MM.1S (cell line): ENCODE measurements around the gene NACAD.

Experiments used
- DNase-seq: peaks from one replicate; pipeline ENCODE4 v3.0.0-alpha.2; 2015
- H2AFZ ChIP-seq: fragments of 300-600 bp; sonication (generic); 2 replicates; pipeline ENCODE4 v1.6.0; 2016; ENCODE audit warnings: antibody characterized with exemption, low read length
- H3F3A ChIP-seq: fragments of 300-600 bp; sonication (generic); 2 replicates; pipeline ENCODE4 v1.6.1; 2016; ENCODE audit warnings: mild to moderate bottlenecking, antibody characterized with exemption, low read length, moderate library complexity, mixed read lengths; ENCODE audit not compliant: insufficient read depth
- H3K27ac ChIP-seq: fragments of 300-600 bp; sonication (generic); 2 replicates; pipeline ENCODE4 v1.5.1; 2016; ENCODE audit warnings: mild to moderate bottlenecking, low read length
- H3K27me3 ChIP-seq: fragments of 300-600 bp; sonication (generic); replicated peaks from 2 replicates; pipeline ENCODE4 v1.6.0; 2016; ENCODE audit warnings: low read length; ENCODE audit not compliant: insufficient read depth
- H3K36me3 ChIP-seq: fragments of 300-600 bp; sonication (generic); replicated peaks from 2 replicates; pipeline ENCODE4 v1.6.1; 2016; ENCODE audit warnings: mild to moderate bottlenecking, low read length, mixed read lengths; ENCODE audit not compliant: insufficient read depth
- H3K4me1 ChIP-seq: fragments of 300-600 bp; sonication (generic); 2 replicates; pipeline ENCODE4 v1.6.1; 2016; ENCODE audit warnings: low read length, mixed read lengths
- H3K4me2 ChIP-seq: fragments of 300-600 bp; sonication (generic); 2 replicates; pipeline ENCODE4 v1.6.0; 2016; ENCODE audit warnings: low read depth, low read length
- H3K4me3 ChIP-seq: fragments of 300-600 bp; sonication (generic); 2 replicates; pipeline ENCODE4 v1.5.1; 2016; ENCODE audit warnings: low read length, mixed read lengths
- H3K79me2 ChIP-seq: fragments of 300-600 bp; sonication (generic); 2 replicates; pipeline ENCODE4 v1.6.1; 2016; ENCODE audit warnings: mixed run types, low read length, mixed read lengths
- H3K9ac ChIP-seq: fragments of 300-600 bp; sonication (generic); 2 replicates; pipeline ENCODE4 v1.6.1; 2016; ENCODE audit warnings: low read length, mixed read lengths
- H3K9me2 ChIP-seq: fragments of 300-600 bp; sonication (generic); replicated peaks from 2 replicates; pipeline ENCODE4 v1.6.1; 2016; ENCODE audit warnings: mild to moderate bottlenecking, low read length, mixed read lengths; ENCODE audit not compliant: insufficient read depth
- H3K9me3 ChIP-seq: fragments of 300-600 bp; sonication (generic); replicated peaks from 2 replicates; pipeline ENCODE4 v1.6.1; 2016; ENCODE audit warnings: mild to moderate bottlenecking, low read length, mixed read lengths; ENCODE audit not compliant: insufficient read depth
- H4K20me1 ChIP-seq: fragments of 300-600 bp; sonication (generic); 2 replicates; pipeline ENCODE4 v1.6.1; 2016; ENCODE audit warnings: mild to moderate bottlenecking, low read length, moderate library complexity, mixed read lengths; ENCODE audit not compliant: insufficient read depth
- EZH2 ChIP-seq: fragments of 300-600 bp; sonication (generic); optimal IDR thresholded peaks from 2 replicates; pipeline ENCODE3; 2017; ENCODE audit warnings: low read depth, mild to moderate bottlenecking, antibody characterized with exemption, low read length, mixed read lengths
- EZH2phosphoT487 ChIP-seq: fragments of 300-600 bp; sonication (generic); IDR thresholded peaks from 2 replicates; pipeline ENCODE4 v1.6.1; 2018; ENCODE audit warnings: antibody characterized with exemption, low read length
- TF ChIP-seq, protein P1 (sequence below): fragments of 300-600 bp; sonication (generic); IDR thresholded peaks from 2 replicates; pipeline ENCODE4 v1.5.1; 2016; ENCODE audit warnings: antibody characterized with exemption, low read length, mixed read lengths

NACAD gene

DNA sequence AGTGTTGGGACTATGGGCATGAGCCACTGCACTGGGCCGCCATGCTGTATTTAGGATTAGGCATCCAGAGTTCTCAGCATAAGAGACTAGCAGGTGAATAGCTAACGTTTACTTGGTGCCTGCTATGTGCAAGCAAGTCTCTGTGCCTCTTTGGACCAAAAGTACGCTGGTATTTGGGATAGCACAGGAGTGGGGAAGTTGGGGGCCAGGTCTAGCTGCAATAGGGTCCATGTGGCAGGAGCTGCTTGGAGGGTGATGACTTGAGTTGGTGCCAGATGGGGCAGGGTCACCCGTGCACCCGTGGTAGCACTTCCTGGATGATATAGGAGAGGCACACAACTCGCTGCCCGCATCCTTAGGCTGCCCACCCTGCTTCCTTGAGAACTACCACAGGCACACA lies 22.4 kb downstream of the NACAD start:
- Histone ChIP-seq H3K4me1 (no peaks in the 10 kb centered on the region), H3K79me2 (peaks cover 92% of the 10 kb centered on the region), H3K4me2 (no peak overlapping the region), H3K9me2 (no peaks in the 10 kb centered on the region), H3K27ac (no peak overlapping the region), H3F3A (no peaks in the 10 kb centered on the region), H4K20me1 (peaks cover 16% of the 10 kb centered on the region; the same call in 1 of the 2 replicates), H3K27me3 (no peaks in the 10 kb centered on the region), H3K9ac (no peak overlapping the region), H3K4me3 (no peak overlapping the region), H2AFZ (no peak overlapping the region), H3K9me3 (no peaks in the 10 kb centered on the region), H3K36me3 (peaks cover 17% of the 10 kb centered on the region)
- DNase-seq: no peak
- TF ChIP-seq, protein P1, sequence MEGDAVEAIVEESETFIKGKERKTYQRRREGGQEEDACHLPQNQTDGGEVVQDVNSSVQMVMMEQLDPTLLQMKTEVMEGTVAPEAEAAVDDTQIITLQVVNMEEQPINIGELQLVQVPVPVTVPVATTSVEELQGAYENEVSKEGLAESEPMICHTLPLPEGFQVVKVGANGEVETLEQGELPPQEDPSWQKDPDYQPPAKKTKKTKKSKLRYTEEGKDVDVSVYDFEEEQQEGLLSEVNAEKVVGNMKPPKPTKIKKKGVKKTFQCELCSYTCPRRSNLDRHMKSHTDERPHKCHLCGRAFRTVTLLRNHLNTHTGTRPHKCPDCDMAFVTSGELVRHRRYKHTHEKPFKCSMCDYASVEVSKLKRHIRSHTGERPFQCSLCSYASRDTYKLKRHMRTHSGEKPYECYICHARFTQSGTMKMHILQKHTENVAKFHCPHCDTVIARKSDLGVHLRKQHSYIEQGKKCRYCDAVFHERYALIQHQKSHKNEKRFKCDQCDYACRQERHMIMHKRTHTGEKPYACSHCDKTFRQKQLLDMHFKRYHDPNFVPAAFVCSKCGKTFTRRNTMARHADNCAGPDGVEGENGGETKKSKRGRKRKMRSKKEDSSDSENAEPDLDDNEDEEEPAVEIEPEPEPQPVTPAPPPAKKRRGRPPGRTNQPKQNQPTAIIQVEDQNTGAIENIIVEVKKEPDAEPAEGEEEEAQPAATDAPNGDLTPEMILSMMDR: no peak
- TF ChIP-seq EZH2phosphoT487: no peak
- TF ChIP-seq EZH2: no peak

DNA sequence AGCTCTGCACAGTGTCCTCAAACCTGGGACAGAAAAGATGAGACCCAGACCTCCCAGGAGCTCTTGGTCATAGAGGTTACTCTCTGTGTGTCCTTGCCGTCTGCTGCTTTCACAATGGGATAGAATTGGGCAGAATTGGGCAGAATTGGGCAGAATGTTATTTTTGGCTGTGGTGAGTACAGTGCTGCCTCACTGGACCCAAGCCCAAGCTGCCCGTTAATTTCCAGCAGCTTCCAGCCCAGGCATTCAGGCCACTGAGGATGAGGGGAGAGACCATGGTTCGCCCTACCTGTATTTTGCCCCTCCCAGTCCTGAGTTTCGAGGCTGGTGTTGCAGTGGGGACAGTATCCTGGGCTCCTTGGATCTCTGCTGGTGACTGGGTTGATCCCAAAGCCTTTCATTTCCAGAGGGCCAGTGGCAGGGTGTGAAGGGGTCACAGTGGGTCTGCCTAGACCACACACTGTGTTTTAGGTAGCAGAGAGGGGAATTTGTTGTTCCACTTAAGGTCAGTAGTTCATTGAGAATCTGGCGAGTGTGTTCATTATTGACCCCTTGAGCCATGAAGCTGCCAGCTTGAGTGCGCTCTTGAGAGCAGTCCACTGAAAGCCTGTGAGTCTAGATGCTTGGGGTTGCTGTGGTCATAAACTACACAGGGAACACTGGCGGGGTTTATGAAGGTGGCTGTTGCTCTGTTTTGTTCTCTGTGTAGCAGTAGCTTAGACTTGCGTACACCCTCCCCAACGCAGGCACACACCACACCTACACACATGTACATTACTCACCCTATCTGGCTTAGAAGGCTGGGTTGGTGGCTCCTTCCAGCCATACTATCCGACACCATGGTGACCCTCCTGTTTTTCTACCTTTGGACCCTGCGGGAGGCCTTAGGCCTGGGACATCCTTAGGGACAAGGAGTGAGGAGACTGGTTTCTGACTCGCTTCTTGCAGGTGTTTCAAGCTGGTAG lies 23.5 kb downstream of the NACAD start:
- Histone ChIP-seq H3F3A (no peaks in the 10 kb centered on the region), H3K79me2 (peaks cover 94% of the 10 kb centered on the region), H3K9ac (no peak overlapping the region), H3K9me2 (no peaks in the 10 kb centered on the region), H3K4me1 (no peaks in the 10 kb centered on the region), H2AFZ (no peak overlapping the region), H3K27ac (no peak overlapping the region), H3K27me3 (no peaks in the 10 kb centered on the region), H3K4me3 (no peak overlapping the region), H3K4me2 (no peak overlapping the region), H4K20me1 (peaks cover 24% of the 10 kb centered on the region; the same call in 1 of the 2 replicates), H3K9me3 (no peaks in the 10 kb centered on the region), H3K36me3 (peaks cover 15% of the 10 kb centered on the region)
- TF ChIP-seq EZH2phosphoT487: no peak
- TF ChIP-seq EZH2: no peak
- TF ChIP-seq, protein P1: no peak
- no peak for DNase-seq

DNA sequence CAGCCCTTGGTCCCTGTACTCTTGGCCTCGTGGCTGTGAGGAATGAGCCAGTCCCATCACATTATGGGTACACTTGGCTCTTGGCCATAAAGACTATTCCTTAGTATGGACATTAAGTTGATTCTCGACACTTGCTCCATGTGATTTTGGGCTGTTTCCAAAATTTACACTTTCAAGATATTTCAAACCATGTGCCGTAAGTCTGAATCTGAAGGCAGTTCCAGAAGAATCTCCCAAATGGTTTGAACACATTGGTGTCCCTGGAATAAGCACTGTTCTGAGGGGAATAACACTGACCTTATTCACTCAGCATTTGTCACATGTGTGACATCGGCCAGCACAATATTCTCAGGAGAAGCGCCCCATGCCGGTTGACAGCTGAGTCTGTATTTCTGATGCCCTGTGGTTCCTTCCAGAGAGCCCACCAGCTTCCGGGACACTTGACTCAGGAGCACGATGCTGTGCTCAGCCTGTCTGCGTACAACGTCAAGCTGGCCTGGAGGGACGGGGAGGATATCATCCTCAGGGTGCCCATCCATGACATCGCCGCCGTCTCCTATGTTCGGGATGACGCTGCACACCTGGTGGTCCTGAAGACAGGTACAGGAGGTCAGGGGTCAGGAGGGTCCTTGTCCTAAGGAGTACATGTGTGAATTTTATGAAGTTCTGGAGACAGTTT lies 24.6 kb downstream of the NACAD start:
- Histone ChIP-seq H4K20me1 (peaks cover 29% of the 10 kb centered on the region; the same call in 1 of the 2 replicates), H3K9me3 (no peaks in the 10 kb centered on the region), H3K4me3 (no peak overlapping the region), H3K79me2 (peaks cover 94% of the 10 kb centered on the region), H3K27me3 (no peaks in the 10 kb centered on the region), H3K9ac (no peak overlapping the region), H3K36me3 (peaks cover 15% of the 10 kb centered on the region), H3F3A (no peaks in the 10 kb centered on the region), H2AFZ (no peak overlapping the region), H3K4me1 (no peaks in the 10 kb centered on the region), H3K9me2 (no peaks in the 10 kb centered on the region), H3K4me2 (no peak overlapping the region), H3K27ac (no peak overlapping the region)
- no peak for DNase-seq
- TF ChIP-seq EZH2 (no peak), EZH2phosphoT487 (no peak)
- TF ChIP-seq, protein P1: no peak
